ENCODE data around the gene TCF12. TPM values are rescaled to one million over a fixed set of nuclear protein-coding genes. Genes with fewer than 3 reads are reported as not detected.
"Not testable (repeated sequence)": the region's sequence is repeated elsewhere in the genome, so short reads cannot be mapped to it uniquely, and the experiment has no call there.

Gene TCF12
- total RNA-seq, 1 donor from 2014 or later = 138 TPM

DNA sequence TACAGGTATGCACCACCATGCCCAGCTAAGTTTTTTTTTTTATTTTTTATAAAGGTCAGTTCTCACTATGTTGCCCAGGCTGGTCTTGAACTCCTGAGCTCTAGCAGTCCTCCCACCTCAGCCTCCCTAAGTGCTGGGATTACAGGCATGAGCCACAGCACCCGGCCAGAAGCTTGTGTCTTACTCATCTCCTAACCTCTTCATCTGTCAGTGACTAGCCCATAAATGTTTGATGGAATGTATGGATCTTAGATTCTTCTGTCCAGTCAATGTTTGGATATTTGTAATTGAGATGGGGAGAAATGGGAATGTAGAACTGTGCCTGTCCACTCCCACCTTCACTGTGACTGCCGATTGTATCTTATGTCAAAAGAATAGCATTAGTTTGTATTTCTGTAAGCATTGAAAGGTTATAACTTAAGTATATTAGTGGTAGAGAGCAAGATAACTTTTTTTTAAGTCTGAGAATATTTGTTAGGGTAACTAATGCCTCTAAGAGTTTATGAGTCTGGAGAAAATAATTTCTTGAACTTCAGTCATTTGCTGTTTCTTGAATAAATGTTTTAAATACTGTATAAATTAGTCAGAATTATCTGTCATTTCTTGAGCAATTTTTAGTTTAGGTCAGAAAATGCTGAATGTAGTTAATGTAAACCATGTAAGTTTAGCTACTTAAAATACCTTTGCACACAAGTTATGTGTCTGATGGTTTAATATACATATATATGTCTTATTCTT, 242.5 kb downstream of the TCF12 start:
- intact Hi-C loops (cut with DNase I) = no loop called here
- Histone ChIP-seq H3K36me3 (no peaks in the 10 kb centered on the region), H3K27me3 (no peaks in the 10 kb centered on the region), H3K4me1 (peaks cover 31% of the 10 kb centered on the region), H3K9me3 (no peaks in the 10 kb centered on the region), H3K4me3 (no peak overlapping the region), H3K27ac (no peak overlapping the region)
- no peak for DNase-seq (ENCODE audit: extremely low spot score in 2 of 2)
- TF ChIP-seq, protein P1, sequence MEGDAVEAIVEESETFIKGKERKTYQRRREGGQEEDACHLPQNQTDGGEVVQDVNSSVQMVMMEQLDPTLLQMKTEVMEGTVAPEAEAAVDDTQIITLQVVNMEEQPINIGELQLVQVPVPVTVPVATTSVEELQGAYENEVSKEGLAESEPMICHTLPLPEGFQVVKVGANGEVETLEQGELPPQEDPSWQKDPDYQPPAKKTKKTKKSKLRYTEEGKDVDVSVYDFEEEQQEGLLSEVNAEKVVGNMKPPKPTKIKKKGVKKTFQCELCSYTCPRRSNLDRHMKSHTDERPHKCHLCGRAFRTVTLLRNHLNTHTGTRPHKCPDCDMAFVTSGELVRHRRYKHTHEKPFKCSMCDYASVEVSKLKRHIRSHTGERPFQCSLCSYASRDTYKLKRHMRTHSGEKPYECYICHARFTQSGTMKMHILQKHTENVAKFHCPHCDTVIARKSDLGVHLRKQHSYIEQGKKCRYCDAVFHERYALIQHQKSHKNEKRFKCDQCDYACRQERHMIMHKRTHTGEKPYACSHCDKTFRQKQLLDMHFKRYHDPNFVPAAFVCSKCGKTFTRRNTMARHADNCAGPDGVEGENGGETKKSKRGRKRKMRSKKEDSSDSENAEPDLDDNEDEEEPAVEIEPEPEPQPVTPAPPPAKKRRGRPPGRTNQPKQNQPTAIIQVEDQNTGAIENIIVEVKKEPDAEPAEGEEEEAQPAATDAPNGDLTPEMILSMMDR (IDR thresholded peaks at IDR 0.05) = no peak
- no peak for TF ChIP-seq POLR2A (IDR thresholded peaks at IDR 0.05)
- no peak for TF ChIP-seq POLR2AphosphoS5 (IDR thresholded peaks at IDR 0.05; ENCODE audit: insufficient read depth in 1 of 2, low read depth in 1 of 2)

DNA sequence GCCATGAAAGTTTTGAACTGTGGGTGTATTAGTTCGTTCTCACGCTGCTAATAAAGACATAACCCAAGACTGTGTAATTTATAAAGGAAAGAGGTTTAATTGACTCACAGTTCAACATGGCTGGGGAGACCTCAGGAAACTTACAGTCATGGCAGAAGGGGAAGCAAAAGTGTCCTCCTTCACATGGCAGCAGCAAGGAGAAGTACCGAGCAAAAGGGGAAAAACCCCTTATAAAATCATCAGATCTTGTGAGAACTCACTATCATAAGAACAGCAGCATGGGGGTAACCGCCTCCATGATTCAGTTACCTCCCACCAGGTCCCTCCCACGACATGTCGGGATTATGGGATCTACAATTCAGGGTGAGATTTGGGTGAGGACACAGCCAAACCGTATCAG, 245.8 kb downstream of the TCF12 start:
- H3K27me3 ChIP-seq; H3K9me3 ChIP-seq; DNase-seq (ENCODE audit: extremely low spot score in 2 of 2); H3K27ac ChIP-seq; H3K4me3 ChIP-seq; intact Hi-C loops (cut with DNase I); H3K36me3 ChIP-seq: not testable (repeated sequence)
- peaks cover 12% of the 10 kb centered on the region for H3K4me1 ChIP-seq

DNA sequence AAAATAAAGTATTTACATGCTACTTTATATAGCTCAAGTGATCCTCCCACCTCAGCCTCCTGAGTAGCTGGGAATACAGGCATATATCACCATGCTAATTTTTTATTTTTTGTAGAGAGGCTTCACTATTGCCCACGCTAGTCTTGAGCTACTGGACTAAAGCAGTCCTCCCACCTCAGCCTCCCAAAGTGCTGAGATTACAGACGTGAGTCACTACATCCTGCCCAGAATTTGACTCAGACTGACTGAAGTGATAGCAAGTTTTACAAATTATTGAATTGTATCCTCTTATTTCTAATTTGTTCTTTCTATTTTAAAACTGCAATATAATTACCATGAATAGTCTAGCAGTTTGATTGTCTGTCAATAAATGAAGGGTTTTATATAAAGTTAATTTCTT, 247.5 kb downstream of the TCF12 start:
- intact Hi-C loops (cut with DNase I) = no loop called here
- no peaks in the 10 kb centered on the region for H3K9me3 ChIP-seq
- H3K4me3 ChIP-seq = no peak overlapping the region
- TF ChIP-seq, protein P1 (IDR thresholded peaks at IDR 0.05) = no peak
- TF ChIP-seq POLR2AphosphoS5 (IDR thresholded peaks at IDR 0.05; ENCODE audit: insufficient read depth in 1 of 2, low read depth in 1 of 2) = no peak
- no peak for TF ChIP-seq POLR2A (IDR thresholded peaks at IDR 0.05)
- no peaks in the 10 kb centered on the region for H3K4me1 ChIP-seq
- no peak overlapping the region for H3K27ac ChIP-seq
- no peaks in the 10 kb centered on the region for H3K27me3 ChIP-seq
- no peaks in the 10 kb centered on the region for H3K36me3 ChIP-seq
- DNase-seq (ENCODE audit: extremely low spot score in 2 of 2) = no peak

DNA sequence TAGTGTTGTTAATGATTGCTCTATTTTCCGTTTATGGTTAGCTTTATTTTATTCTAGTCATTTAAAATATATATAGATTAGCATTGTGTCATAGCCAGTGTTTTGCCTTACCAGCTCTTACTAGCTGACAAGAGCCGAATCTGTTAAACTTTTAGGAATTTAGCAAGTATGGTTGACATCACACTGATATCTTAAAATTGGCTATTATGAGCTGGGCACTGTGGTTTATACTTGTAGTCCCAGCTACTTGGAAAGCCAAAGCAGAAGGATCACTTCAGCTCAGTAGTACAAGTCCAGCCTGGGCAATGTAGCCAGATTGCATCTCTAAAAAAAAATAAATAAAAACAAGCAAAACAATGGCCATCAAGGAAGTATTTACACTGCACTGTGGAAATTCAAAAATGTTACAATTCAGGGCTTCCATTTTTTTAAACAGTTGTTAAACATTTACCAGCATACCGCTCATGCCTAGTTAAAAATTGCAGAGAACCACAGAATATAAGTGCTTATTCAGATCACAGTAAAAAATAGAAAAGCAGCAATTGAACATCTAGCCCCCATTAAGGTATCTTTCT, 249.5 kb downstream of the TCF12 start:
- no peaks in the 10 kb centered on the region for H3K4me1 ChIP-seq
- intact Hi-C loops (cut with DNase I) = no loop called here
- no peaks in the 10 kb centered on the region for H3K36me3 ChIP-seq
- H3K27ac ChIP-seq = no peak overlapping the region
- H3K9me3 ChIP-seq = no peaks in the 10 kb centered on the region
- H3K27me3 ChIP-seq = no peaks in the 10 kb centered on the region
- no peak for DNase-seq (ENCODE audit: extremely low spot score in 2 of 2)
- no peak overlapping the region for H3K4me3 ChIP-seq
- TF ChIP-seq, protein P1 (IDR thresholded peaks at IDR 0.05) = no peak
- TF ChIP-seq POLR2AphosphoS5 (IDR thresholded peaks at IDR 0.05; ENCODE audit: insufficient read depth in 1 of 2, low read depth in 1 of 2) (no peak), POLR2A (IDR thresholded peaks at IDR 0.05) (no peak)

DNA sequence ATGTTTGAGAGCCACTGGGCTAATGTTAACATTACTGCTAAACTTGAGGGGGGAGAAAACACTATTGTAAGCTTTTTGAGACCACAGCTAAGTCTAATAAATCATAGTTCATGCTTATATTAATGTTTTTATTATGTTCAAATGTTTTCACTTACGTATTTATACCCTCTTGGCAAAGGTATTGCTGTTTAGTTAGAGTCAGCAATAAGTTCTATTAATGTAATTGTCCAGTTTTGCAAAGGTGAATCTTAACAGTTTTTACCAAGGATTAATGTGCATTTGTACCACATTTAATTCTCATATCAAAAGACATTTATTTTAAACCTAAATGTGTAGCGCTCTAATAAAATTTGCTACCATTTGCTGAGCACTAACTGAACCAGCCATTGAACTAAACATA, 251.2 kb downstream of the TCF12 start:
- intact Hi-C loops (cut with DNase I) = no loop called here
- DNase-seq (ENCODE audit: extremely low spot score in 2 of 2) = no peak
- no peaks in the 10 kb centered on the region for H3K27me3 ChIP-seq
- H3K4me1 ChIP-seq = no peaks in the 10 kb centered on the region
- no peak overlapping the region for H3K4me3 ChIP-seq
- H3K9me3 ChIP-seq = no peaks in the 10 kb centered on the region
- no peak overlapping the region for H3K27ac ChIP-seq
- TF ChIP-seq POLR2A (IDR thresholded peaks at IDR 0.05) = no peak
- no peaks in the 10 kb centered on the region for H3K36me3 ChIP-seq

DNA sequence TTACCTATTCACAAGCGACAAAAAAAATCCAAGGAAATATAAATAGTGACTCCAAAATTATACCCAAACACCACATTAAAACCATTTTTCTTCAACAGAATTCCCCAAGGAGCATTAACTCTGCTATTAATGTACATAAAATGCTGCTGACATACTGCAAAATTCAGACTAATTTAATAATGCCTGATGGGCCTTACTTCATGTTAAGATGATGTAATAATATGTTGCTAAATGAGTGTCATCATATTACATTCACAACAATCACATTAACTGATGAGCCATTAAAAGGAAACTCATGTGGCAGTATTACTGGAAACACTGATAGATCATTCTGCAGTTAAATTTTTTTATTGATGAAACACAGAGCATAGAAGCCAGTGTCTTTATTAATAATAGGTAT, 253.0 kb downstream of the TCF12 start:
- Histone ChIP-seq H3K36me3 (no peaks in the 10 kb centered on the region), H3K27me3 (no peaks in the 10 kb centered on the region), H3K27ac (no peak overlapping the region), H3K4me3 (no peak overlapping the region), H3K4me1 (no peaks in the 10 kb centered on the region), H3K9me3 (no peaks in the 10 kb centered on the region)
- DNase-seq (ENCODE audit: extremely low spot score in 2 of 2) = no peak
- TF ChIP-seq, protein P1 (IDR thresholded peaks at IDR 0.05) = no peak
- TF ChIP-seq POLR2AphosphoS5 (IDR thresholded peaks at IDR 0.05; ENCODE audit: insufficient read depth in 1 of 2, low read depth in 1 of 2) (no peak), POLR2A (IDR thresholded peaks at IDR 0.05) (no peak)
- intact Hi-C loops (cut with DNase I) = no loop called here
